ENCODE results near the gene CCDC6.

DNA sequence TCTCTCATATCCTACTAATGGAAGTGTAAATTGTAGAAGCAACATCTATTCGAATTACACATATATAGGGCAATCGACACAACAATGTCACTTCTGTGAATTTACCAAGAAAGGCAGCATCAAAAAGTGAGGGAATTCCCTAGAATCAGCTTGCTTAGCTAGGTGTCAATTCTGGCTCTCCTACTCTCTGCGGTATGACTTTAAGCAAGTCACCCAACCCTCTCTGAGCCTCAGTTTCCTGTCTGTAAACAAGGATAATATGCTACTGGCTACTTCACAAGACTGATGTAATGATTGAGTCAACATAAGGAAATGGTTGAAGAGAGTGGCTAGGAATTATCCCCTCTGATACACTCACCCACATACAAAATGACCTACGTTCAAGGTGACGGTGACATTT, 19.4 kb downstream of the CCDC6 start:
- TF ChIP-seq, protein P1, sequence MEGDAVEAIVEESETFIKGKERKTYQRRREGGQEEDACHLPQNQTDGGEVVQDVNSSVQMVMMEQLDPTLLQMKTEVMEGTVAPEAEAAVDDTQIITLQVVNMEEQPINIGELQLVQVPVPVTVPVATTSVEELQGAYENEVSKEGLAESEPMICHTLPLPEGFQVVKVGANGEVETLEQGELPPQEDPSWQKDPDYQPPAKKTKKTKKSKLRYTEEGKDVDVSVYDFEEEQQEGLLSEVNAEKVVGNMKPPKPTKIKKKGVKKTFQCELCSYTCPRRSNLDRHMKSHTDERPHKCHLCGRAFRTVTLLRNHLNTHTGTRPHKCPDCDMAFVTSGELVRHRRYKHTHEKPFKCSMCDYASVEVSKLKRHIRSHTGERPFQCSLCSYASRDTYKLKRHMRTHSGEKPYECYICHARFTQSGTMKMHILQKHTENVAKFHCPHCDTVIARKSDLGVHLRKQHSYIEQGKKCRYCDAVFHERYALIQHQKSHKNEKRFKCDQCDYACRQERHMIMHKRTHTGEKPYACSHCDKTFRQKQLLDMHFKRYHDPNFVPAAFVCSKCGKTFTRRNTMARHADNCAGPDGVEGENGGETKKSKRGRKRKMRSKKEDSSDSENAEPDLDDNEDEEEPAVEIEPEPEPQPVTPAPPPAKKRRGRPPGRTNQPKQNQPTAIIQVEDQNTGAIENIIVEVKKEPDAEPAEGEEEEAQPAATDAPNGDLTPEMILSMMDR (IDR thresholded peaks at IDR 0.05), result no peak
- TF ChIP-seq POLR2A (IDR thresholded peaks at IDR 0.05), result no peak
